GM12873 (cell line): ENCODE measurements around the gene PKN2.

Experiments
- TF ChIP-seq, protein P1 (sequence below): IDR thresholded peaks from 2 replicates; pipeline ENCODE4 v1.5.1; 2012; ENCODE audit warnings: low read depth, mild to moderate bottlenecking, moderate library complexity, low read length, control low read depth; ENCODE audit not compliant: insufficient read depth; ENCODE audit errors: missing control alignments

Gene PKN2

DNA sequence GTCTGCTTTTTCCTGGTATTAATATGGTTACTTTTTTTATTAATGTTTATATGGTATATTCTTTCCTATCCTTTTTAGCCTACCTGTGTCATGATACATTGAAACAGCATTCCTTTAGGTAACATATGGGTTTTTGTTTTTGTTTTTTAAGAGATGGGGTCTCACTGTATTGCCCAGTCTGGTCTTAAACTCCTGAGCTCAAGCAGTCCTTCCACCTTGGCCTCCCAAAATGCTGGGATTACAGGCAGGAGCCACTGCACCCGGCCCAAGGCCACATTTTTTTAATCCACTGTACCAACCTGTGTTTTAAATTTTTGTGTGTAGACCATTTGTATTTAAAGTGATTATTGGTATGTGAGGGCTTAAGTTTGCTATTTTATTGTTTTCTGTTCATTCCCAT lies 43.1 kb downstream of the PKN2 start:
- TF ChIP-seq, protein P1, sequence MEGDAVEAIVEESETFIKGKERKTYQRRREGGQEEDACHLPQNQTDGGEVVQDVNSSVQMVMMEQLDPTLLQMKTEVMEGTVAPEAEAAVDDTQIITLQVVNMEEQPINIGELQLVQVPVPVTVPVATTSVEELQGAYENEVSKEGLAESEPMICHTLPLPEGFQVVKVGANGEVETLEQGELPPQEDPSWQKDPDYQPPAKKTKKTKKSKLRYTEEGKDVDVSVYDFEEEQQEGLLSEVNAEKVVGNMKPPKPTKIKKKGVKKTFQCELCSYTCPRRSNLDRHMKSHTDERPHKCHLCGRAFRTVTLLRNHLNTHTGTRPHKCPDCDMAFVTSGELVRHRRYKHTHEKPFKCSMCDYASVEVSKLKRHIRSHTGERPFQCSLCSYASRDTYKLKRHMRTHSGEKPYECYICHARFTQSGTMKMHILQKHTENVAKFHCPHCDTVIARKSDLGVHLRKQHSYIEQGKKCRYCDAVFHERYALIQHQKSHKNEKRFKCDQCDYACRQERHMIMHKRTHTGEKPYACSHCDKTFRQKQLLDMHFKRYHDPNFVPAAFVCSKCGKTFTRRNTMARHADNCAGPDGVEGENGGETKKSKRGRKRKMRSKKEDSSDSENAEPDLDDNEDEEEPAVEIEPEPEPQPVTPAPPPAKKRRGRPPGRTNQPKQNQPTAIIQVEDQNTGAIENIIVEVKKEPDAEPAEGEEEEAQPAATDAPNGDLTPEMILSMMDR = no peak

DNA sequence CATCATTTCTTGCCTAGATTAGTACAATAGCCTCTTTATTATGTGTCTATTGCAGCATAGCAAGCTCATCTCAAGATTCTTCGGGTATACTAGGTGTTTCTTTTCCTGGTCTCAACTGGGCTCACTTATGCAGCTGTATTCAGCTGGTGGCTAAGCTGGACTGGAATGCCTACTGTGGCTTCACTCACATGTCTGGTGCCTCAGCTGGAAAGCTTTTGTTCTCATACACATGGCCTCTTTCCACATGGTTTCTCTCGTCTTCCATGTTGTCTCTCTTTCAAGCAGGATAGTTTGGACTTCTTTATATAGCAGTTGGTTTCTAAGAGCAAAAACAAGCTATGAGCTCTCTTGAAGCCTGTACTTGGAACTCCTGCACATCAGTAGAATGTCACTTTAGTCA lies 45.2 kb downstream of the PKN2 start:
- TF ChIP-seq, protein P1 = no peak

DNA sequence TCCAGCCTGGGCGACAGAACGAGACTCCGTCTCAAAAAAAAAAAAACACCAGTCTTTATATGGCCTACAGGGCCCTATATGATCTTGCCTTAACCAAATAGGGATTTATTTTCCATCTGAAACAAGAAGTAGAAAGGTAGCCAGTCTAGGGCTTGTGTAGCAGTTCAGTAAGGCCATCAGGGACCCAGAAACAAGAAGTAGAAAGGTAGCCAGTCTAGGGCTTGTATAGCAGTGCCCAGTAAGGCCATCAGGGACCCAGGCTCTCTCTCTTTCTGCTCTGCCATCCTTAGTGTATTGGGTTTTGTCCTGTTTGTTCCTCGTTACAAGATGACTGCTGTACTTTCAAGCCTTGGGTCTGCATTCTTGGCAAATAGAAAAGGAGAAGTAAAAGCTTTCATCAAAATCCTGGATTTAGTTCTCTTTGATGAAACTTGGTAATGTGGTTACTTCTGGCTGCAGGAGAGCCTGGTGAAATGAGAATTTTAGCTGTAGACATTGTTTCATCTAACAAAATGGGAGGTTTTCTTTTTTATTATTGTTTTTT lies 46.1 kb downstream of the PKN2 start:
- TF ChIP-seq, protein P1 = no peak

DNA sequence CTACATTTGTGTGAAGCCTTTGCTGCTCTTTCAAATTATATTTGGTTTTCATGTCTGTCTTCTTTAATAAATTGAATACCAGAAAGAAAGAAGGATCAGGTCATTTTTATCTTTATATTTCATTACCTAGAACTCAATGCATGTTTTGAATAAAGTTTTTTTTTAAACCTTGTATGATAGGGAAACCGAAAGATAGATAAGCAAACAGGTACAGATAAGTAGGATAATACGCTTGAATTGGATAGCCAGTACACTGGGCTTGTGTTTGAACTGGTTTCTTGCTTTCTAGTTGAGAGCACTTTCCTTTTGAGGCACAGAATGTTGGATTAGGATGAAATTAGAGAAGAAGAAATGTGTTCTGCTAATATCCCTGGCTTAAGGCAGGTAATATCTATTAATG lies 46.9 kb downstream of the PKN2 start:
- TF ChIP-seq, protein P1 = no peak

DNA sequence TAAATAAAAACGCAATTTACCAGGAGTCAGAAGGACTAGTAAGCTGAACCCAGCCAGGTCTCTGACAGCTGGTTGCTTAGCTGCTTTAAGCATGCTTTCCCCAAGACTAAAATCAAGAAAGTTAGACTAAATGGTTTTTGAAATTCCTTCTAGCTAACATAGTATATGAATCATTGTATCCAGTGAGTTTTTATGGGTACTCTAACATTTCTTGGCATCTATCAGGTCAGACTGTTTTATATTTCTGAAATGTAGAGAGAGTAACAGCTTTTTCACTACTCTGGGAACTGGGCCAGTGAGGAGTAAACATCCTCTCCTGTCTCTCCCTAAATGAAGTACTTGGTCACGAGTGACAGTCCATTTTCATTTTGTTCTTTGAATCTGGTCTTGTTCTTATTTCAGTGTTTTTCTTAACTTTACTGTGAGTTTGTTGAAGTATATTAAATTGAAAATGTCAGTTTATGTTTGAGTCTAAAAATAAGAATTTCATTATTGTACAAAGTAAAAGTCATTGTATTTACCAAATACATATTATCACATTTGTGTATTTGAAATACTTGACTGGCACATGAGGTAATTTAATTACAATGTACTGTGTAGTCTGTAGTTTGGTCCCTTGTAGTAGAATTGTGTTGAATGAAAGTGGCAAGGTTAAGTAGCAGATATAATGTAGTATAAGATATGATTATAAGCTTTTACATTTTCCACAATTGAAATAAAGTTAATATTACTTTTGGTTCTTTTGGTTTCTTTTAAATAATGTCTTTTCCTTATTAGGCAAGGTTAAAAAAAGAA lies 47.6 kb downstream of the PKN2 start:
- TF ChIP-seq, protein P1 = no peak

DNA sequence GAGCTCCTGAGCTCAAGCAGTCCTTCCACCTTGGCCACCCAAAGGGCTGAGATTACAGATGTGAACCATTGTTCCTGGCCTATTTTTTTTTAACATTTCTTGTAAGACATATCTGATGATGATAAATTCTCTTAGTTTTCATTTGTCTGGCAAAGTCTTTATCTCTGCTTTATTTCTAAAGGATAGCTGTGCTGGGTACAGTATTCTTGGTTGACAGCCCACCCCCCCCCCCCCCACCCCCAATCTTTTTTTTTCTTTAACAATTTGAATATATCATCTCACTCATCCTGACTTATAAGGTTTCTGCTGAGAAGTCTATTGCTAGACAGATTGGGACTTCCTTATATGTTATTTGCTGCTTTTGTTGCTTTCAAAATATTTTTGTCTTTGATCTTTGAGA lies 51.3 kb downstream of the PKN2 start:
- TF ChIP-seq, protein P1 = no peak

DNA sequence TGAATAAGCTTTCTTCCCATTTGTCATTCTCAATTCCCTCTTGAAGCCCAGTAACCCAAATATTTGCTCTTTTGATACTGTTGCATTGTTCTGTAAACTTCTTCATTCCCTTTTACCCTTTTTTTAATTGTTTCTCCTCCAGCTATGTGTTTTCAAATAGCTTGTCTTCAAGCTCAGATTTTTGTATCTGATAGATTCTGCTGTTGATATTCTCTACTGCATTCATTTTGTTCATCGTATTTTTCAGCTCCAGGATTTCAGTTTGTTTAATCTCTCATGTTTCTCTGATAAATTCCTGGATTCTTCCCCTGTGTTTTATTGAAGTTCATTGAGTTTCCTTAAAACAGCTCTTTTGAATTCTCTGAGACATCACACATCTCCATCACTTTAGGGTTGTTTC lies 51.8 kb downstream of the PKN2 start:
- TF ChIP-seq, protein P1 = no peak
